Dedifferentiated amniotic fluid mesenchymal stem cell (primary cell): ENCODE measurements around the gene KDM5A.
"Not testable (repeated sequence)": the region's sequence is repeated elsewhere in the genome, so short reads cannot be mapped to it uniquely, and the experiment has no call there.

Source experiments
- DNase-seq: peaks from one replicate; pipeline ENCODE4 v3.0.0-alpha.2; 2016; ENCODE audit errors: extremely low spot score

Gene KDM5A

GRCh38 chr12:332581-333205 lies 56.4 kb downstream of the KDM5A start:
- DNase-seq: no peak

DNA sequence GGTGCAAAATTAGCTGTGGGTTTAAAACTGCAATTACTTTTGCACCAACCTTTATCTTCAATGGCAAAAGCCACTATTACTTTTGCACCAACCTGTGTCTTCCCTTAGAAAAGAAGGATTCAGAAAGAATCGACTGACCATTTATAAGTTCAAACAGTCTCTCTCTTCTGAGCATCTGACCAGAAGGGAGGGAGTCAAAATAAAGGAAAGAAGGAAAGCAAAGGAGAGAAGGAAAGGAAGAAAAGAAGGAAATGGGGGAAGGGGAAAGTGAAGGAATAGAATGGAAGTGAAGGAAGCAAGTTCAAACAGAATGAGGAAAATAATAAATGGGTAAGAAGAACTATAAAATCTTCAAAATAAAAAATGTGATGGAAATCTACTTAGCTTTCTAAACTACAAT lies 57.8 kb downstream of the KDM5A start:
- DNase-seq: no peak

DNA sequence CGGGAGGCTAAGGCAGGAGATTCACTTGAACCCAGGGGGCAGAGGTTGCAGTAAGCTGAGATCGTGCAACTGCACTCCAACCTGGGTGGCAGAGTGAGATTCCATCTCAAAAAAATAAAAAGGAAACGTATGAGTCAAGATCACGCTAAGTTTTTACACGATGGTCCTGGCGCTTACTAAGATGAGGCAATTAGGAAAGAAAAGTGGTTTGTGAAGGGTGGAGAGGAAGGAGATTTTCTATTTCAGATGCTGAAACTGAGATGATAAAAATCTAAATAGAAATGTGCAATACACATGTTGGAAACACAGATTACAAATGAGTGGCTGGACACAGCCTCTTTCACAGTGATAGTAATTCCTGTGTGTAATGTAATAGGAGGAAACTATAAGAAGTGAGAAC lies 63.2 kb downstream of the KDM5A start:
- no peak for DNase-seq

DNA sequence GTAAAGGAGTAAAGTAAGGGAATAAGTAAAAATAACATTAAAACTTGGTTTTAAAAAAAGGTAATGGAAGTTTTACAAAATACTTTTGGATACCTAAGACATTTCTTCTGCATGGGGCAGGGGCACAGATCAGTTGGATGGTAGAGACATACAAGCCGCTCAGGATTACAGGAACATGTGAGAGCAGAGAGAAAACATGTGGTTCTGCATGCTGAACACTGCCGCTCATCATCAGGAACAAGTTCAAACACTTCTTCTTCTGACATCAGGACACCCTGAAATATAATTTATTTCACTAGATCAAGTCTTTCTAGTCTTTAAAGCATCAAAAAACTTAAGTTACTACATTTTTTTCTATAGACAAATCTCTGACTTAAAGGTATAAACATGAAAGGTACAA lies 65.6 kb downstream of the KDM5A start:
- no peak for DNase-seq

GRCh38 chr12:321606-322326 lies 67.4 kb downstream of the KDM5A start:
- DNase-seq: no peak

DNA sequence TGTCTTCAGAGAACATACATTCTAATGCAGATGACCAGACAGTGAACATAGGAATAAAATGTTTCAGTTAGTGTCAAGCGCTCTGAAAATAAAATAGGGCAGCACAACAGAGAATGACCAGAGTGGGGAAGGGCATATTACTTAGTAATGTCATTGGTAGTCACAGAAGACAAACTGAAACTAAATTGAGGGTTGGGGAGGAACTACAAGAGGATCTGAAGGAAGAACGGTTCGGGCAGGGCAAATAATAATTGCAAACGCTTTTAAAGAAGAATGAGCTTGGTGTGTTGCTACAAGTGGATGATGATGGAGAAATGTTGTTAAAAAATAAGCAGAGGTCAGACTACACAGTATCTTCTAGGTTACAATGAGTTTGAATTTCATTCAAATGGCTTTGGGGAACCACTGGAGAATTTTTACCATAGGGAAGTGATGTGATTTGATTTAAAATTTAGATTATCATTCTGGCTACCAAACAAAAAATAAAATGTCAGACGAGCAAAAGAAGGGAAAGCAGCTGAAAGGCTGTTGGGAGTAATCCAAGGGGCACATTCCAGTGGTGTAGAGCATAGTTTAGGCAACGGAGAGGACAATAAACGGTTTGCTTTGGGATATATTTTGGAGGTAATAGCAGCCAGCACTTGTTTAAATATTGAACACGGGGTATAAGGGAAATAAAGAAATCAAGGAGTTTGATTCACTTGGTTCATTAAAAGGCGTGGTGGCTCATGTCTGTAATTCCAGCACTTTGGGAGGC lies 70.2 kb downstream of the KDM5A start:
- DNase-seq: no peak

GRCh38 chr12:308511-308910 lies 80.6 kb downstream of the KDM5A start:
- no peak for DNase-seq

- DNase-seq: no peak
Measured at GRCh38 chr12:307406-307805, 81.7 kb downstream of the KDM5A start.

- DNase-seq: no peak
Measured at GRCh38 chr12:304805-305204, 84.3 kb downstream of the KDM5A start.

GRCh38 chr12:302766-303165 lies 86.4 kb downstream of the KDM5A start:
- not testable (repeated sequence) for DNase-seq

DNA sequence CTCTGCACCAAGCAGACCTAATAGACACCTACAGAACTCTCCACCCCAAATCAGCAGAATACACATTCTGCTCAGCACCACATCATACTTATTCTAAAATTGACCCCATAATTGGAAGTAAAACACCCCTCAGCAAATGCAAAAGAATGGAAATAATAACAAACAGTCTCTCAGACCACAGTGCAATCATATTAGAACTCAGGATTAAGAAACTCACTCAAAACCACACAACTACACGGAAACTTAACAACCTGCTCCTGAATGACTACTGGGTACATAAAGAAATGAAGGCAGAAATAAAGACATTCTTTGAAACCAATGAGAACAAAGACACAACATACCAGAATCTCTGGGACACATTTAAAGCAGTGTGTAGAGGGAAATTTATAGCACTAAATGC lies 89.0 kb downstream of the KDM5A start:
- DNase-seq: not testable (repeated sequence)

DNA sequence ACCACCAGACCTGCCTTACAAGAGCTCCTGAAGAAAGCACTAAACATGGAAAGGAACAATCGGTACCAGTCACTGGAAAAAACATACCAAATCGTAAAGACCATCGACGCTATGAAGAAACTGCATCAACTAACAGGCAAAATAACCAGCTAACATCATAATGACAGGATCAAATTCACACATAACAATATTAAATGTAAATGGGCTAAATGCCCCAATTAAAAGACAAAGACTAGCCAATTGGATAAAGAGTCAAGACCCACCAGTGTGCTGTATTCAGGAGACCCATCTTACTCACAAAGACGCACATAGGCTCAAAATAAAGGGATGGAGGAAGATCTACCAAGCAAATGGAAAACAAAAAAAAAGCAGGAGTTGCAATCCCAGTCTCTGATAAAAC lies 89.6 kb downstream of the KDM5A start:
- not testable (repeated sequence) for DNase-seq

GRCh38 chr12:298059-298458 lies 91.1 kb downstream of the KDM5A start:
- not testable (repeated sequence) for DNase-seq

GRCh38 chr12:295132-295531 lies 94.0 kb downstream of the KDM5A start:
- no peak for DNase-seq

- DNase-seq: no peak
Measured at GRCh38 chr12:293199-293598, 95.9 kb downstream of the KDM5A start.

DNA sequence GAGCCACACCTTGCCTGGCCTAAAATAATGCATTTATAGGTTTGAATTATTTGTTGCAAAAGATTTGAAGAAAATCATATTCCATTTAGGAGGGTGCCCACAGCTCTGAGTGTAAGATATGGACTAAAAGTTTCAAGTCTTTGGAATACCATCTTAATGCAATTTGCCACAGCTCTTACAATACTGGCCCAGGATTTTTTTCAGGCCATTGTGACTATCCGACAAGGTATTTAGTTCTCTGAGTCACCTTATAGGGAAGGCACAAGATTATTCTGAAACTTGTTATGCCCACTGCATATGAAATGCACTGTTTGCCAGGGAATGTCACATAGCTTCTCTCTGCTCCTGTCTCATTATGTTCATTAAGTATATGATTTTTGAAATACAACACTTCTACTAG lies 96.9 kb downstream of the KDM5A start:
- DNase-seq: no peak

DNA sequence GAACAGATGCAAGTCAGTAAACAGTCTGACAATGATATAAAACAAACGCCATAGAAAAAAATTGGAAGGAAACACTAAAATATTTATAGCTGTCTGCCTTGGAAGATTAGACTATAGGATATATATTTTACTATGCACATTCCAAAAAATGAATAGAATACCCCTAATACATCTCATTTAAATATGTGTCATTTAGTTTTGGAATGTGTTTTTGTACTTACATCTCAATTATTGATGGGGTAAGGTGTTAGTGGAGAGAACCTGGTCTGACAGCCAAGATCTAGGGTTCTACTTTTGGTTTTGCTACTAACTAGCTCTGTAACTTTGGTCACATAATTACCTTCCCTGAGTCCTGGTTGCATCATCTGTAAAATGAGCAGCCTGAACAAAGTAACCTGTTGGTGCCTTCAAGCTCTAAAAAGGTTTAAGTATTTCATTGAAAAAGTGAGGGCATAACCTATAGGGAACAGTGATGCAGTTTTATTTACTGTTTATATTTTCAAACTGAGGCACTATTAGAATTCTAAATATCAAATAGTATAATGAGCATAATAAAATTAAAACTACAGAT lies 97.9 kb downstream of the KDM5A start:
- no peak for DNase-seq

- DNase-seq: no peak
Measured at GRCh38 chr12:288687-289086, 100.4 kb downstream of the KDM5A start.

DNA sequence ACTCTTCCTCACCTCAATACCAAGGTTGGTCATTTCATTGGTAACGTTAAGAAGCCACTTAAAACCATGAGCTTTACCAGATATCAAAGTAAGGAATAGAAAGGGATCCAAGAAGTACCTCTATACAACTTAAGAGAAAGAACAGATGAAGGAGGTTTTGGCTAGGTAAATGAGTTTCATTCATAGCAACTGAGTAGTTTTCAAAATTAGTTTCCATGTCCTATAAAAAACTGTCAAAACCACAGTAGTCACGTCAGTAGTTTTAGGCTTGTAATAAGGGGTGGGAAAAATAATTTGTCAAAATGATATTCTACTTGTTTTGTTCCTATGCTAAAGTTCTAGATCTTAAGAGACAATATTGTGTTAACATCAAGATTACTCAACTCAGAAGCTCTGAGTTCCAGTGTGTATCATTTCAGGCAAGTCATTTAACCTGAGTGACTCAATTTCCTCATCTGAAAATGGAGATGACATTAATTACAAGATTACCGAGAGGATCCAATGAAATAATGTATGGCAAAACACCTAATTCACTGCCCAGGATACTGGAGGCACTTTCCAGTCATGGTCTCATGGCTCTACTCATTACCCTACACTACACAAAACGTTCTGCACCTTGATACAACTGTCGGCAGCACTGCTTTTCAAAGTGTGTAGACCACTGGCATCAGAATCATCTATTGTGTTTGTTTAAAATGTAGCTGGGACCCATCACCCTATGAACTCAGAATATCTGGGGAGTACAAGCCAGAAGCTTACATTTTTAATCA lies 102.4 kb downstream of the KDM5A start:
- no peak for DNase-seq

DNA sequence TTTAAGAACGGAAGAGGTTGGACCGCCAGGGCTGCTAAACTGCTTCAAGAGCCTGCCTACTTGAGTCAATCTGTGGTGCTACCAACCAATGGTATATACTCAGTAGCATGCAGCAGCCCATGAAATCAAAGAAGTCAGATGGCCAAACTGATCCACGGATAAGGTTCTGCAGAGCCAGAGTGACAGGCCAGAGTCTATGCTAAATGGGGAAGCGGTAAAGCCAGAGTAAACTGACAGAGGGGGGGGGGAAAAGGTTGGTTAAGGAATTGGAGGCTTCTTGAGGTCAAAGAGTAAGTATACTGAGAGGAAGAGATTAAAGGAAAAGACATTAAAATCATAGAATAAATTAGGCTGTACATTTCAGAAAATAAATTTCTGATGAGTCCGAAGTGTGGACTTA lies 111.1 kb downstream of the KDM5A start:
- no peak for DNase-seq

- no peak for DNase-seq
Measured at GRCh38 chr12:275812-276211, 113.3 kb downstream of the KDM5A start.

DNA sequence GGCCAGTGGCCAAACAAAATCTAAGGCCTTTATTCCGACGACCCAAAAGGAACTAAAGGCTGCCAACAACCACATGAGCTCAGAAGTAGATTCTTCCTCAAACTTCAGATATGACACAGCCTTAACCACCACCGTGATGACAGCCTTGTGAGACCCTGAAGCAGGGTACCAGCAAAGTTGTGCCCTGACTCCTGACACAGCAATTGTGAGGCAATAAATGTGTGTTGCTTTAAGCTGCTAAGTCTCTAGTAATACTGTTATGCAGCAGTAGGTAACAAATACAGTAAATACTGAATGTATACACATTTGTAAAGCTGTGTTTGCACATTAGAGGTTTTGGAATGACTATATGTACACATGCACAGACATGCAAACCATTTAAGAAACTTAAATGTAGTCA lies 115.7 kb downstream of the KDM5A start:
- DNase-seq: no peak
